HT-29 (cell line): ENCODE measurements around the gene RPL36A. TPM values are rescaled to one million over a fixed set of nuclear protein-coding genes. Genes with fewer than 3 reads are reported as not detected.

Experiments used
- DNase-seq: peaks from one replicate; pipeline ENCODE4 v3.0.0-alpha.2; 2015; ENCODE audit warnings: low spot score
- total RNA-seq: library from RNA; depleted of rRNA; stranded (reverse); fragments of >200 nt; shearing (Covaris generic); gene quantifications from 2 replicates; pipeline ENCODE4 v1.2.3, GENCODE V29; 2014; rRNA removed

RPL36A gene
- total RNA-seq, 1 experiment from 2014 or later: 658 TPM

GRCh38 chrX:101442085-101442484, 51.3 kb downstream of the RPL36A start:
- no peak for DNase-seq

Other genes with a start within 250 kb of the RPL36A start
- 0.05 and 0.13 TPM in 2 replicates for gene DRP2, start 171.2 kb upstream of the RPL36A start, total RNA-seq
- gene TAF7L, start 99.7 kb upstream of the RPL36A start, total RNA-seq: not detected in 2 replicates
- gene TIMM8A, start 42.3 kb upstream of the RPL36A start, total RNA-seq: 2.6 and 5.3 TPM in 2 replicates
- not detected in 2 replicates for gene BTK, start 4.8 kb upstream of the RPL36A start, total RNA-seq
- 53.8 and 54.9 TPM in 2 replicates for gene GLA, start 16.9 kb downstream of the RPL36A start, total RNA-seq
- 47.7 and 51.5 TPM in 2 replicates for gene HNRNPH2, start 17.2 kb downstream of the RPL36A start, total RNA-seq
- 0.13 and 0.43 TPM in 2 replicates for gene ARMCX4, start 94.4 kb downstream of the RPL36A start, total RNA-seq
- not detected in 2 replicates for gene ARMCX1, start 159.5 kb downstream of the RPL36A start, total RNA-seq
- gene ARMCX6, start 227.0 kb downstream of the RPL36A start, total RNA-seq: 9.2 and 10.0 TPM in 2 replicates
- 9.2 and 11.3 TPM in 2 replicates for gene ARMCX3, start 232.1 kb downstream of the RPL36A start, total RNA-seq